H1 (cell line): ENCODE data around the gene TRIM22. TPM values are rescaled to one million over a fixed set of nuclear protein-coding genes. Genes with fewer than 3 reads are reported as not detected.

Experiments
- BCL11A ChIP-seq, 2 experiments: IDR thresholded peaks; one replicate each; pipeline ENCODE4 v1.6.1; 2011; ENCODE audit warnings: low read depth in 2 of 2, low read length in 2 of 2, mild to moderate bottlenecking in 2 of 2
- CBX5 ChIP-seq: fragments of 300-800, 300-1000 bp; sonication (generic); IDR thresholded peaks from 2 replicates; pipeline ENCODE4 v1.7.1; 2016; ENCODE audit warnings: antibody characterized with exemption, low read length, low read depth
- CHD7 ChIP-seq: fragments of 300-600 bp; sonication (generic); IDR thresholded peaks from 2 replicates; pipeline ENCODE4 v1.7.1; 2012; ENCODE audit warnings: low read length, moderate library complexity, mild to moderate bottlenecking, inconsistent platforms; ENCODE audit not compliant: insufficient replicate concordance
- KDM1A ChIP-seq: fragments of 200-600, 300-600 bp; sonication (generic); IDR thresholded peaks from 2 replicates; pipeline ENCODE4 v1.7.1; 2016; ENCODE audit warnings: mild to moderate bottlenecking, low read length, borderline replicate concordance
- RFX5 ChIP-seq: IDR thresholded peaks from 2 replicates; pipeline ENCODE4 v1.6.1; 2011; ENCODE audit warnings: low read depth, low read length, improper control_type of control experiment, borderline replicate concordance
- RXRA ChIP-seq: IDR thresholded peaks from 2 replicates; pipeline ENCODE4 v1.6.1; 2011; ENCODE audit warnings: low read depth, mild to moderate bottlenecking, low read length, moderate library complexity; ENCODE audit not compliant: insufficient read depth
- SP1 ChIP-seq: IDR thresholded peaks from 2 replicates; pipeline ENCODE4 v1.6.1; 2011; ENCODE audit warnings: low read depth, low read length
- SUZ12 ChIP-seq: fragments of 200-600 bp; sonication (generic); IDR thresholded peaks from 2 replicates; pipeline ENCODE4 v1.6.1; 2012; ENCODE audit warnings: mild to moderate bottlenecking, inconsistent platforms, low read length, moderate library complexity, mixed read lengths
- USF2 ChIP-seq: IDR thresholded peaks from 2 replicates; pipeline ENCODE4 v1.6.1; 2011; ENCODE audit warnings: low read length, improper control_type of control experiment
- polyA plus RNA-seq, 7 experiments: library from polyadenylated mRNA; depleted of rRNA in 3 of 7; stranded (reverse) in 5 of 7; unstranded in 2 of 7; fragments of >200 nt in 5 of 7; fragments of 200-250 nt in 2 of 7; gene quantifications; 1 replicate in 5 of 7; 2 replicates in 1 of 7; 4 replicates in 1 of 7; pipeline versions ENCODE4 v1.2.1 to v1.2.3, GENCODE V29; 2011 to 2013; ENCODE audit warnings: missing spikeins in 2 of 7, mixed read lengths in 2 of 7
- total RNA-seq: library from RNA; stranded (reverse); fragmentation: NEBNext Ultra II Directional; extraction: Animal tissue kit (Norgen Biotek cat#: 25700); gene quantifications from 2 replicates; pipeline ENCODE4 v1.2.1, GENCODE V29; 2021

TRIM22 gene
- total and polyA plus RNA-seq, 2 of the 8 experiments (the other 6 are each of a cell fraction or from before 2014, with no cell fraction given), result 56.0 to 82.7 TPM

GRCh38 chr11:5658318-5658717 is 31.3 kb upstream of the TRIM22 start (continued):
- TF ChIP-seq CHD7, result no peak
- TF ChIP-seq SP1, result no peak
- TF ChIP-seq CBX5, result no peak
- no peak for TF ChIP-seq BCL11A (IDR thresholded peaks at IDR 0.05; ENCODE audit: low read depth in 2 of 2, low read length in 2 of 2)
- no peak for TF ChIP-seq RFX5
- no peak for TF ChIP-seq USF2
- no peak for TF ChIP-seq RXRA
- no peak for TF ChIP-seq KDM1A
- TF ChIP-seq SUZ12, result no peak
